GM13976 (cell line): ENCODE data around the gene GNAI1.

Experiments used
- DNase-seq: peaks from one replicate; pipeline ENCODE4 v3.0.0; 2012; ENCODE audit warnings: low spot score
- in situ Hi-C: fragments of 300-500 bp; cut with MboI; formaldehyde crosslinking; loops from one replicate; pipeline ENCODE4 v1.12.0; 2022; ENCODE audit warnings: low sequenced_read_pairs, mixed read lengths, inconsistent platforms; ENCODE audit not compliant: unreplicated experiment
- TF ChIP-seq, protein P1 (sequence below): IDR thresholded peaks from 2 replicates; pipeline ENCODE4 v1.5.1; 2012; ENCODE audit warnings: borderline replicate concordance, mild to moderate bottlenecking; ENCODE audit not compliant: insufficient read depth; ENCODE audit errors: extremely low read depth, missing control alignments, control extremely low read depth

GNAI1 gene

DNA sequence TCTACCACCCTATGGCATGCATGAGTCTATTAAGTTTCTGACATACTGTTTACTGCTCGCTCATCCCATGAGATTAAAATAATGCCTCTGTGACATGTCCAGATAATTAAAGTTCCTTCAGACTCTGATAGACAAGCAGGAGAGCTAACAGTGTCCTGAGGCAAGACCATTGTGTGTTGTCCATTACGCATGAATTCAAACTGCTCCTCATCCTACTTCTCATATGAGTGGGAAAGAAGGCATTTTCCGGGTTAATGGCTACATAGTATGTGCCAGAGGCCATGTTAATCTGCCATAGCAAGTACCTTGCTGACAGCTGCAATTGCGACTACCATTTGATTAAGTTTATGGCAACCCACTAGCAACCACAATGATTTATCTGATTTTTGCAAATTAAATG lies 113.3 kb downstream of the GNAI1 start:
- in situ Hi-C loops, result no loop called here
- no peak for DNase-seq
- TF ChIP-seq, protein P1, sequence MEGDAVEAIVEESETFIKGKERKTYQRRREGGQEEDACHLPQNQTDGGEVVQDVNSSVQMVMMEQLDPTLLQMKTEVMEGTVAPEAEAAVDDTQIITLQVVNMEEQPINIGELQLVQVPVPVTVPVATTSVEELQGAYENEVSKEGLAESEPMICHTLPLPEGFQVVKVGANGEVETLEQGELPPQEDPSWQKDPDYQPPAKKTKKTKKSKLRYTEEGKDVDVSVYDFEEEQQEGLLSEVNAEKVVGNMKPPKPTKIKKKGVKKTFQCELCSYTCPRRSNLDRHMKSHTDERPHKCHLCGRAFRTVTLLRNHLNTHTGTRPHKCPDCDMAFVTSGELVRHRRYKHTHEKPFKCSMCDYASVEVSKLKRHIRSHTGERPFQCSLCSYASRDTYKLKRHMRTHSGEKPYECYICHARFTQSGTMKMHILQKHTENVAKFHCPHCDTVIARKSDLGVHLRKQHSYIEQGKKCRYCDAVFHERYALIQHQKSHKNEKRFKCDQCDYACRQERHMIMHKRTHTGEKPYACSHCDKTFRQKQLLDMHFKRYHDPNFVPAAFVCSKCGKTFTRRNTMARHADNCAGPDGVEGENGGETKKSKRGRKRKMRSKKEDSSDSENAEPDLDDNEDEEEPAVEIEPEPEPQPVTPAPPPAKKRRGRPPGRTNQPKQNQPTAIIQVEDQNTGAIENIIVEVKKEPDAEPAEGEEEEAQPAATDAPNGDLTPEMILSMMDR, result no peak

DNA sequence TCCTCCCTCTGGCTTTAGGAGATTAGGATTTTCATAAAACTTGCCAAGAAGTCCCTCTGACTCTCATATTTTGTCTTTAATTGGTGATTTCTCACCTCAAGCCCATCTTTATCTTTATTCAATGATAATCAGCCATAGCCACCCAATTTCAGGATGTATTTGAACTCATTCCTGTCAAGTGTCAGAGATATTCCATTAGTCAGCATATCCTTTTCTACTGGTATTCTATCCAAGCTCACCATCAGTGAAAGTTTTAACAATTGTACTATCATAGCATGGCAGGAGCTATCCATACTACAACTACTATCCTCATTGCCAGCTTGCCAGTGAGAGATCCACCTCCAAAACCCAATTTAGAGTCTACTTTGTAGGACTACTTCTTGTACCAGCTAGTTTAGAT lies 114.6 kb downstream of the GNAI1 start:
- TF ChIP-seq, protein P1, result no peak
- in situ Hi-C loops, result no loop called here

DNA sequence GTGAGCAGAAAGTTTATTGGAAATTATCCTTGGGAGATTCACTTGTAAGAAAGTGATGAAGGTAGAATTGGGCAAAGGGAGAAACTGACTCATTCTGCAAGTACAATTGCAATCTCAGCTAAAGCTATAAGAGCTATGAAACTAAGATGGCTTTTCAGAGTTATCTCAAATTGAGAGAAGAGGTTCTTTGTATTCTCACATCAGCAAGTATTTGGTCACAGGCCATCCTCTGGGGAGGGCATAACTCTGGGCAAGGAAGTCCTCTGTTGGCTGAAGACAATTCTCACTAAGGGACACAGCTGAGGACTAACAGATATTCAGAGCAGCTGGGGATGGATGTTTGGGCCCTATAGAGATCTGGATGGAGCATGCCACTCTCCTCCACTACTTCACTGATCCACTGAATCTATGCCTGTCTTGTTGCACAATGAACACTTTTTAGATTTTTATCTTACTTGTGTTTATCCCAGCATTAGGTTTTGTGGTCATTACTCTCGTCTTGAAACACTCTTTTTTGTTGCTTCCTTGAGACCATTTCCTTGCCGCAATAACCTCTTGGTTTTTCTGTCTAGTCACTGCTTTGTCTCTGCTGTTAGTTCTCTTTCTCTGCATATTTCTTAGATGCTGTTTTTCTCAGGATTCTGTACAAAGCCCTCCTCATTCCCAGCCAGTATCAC lies 115.1 kb downstream of the GNAI1 start:
- in situ Hi-C loops, result no loop called here
- TF ChIP-seq, protein P1, result no peak
- DNase-seq, result no peak

More for the DNA sequence above, 114.6 kb downstream of the GNAI1 start:
- DNase-seq, result no peak

DNA sequence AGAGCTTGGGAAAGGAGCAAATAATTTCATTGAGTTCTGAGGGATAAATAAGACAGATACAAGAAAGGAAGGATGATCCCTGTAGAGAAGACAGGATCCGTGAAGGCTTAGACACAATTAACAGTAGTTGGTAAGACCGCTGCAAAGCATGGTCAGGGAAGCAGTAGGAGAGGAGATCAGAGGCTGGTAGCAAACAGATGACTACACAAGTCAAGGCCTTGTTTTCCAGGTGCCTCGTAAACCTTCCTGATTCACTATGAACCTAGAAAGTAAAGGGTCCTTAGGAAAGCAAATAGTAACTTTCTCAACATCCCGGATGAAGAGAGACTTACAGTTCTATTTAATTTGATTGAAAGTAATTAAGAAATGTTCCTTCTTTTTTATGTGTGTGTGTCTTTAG lies 118.6 kb downstream of the GNAI1 start:
- in situ Hi-C loops, result no loop called here
- no peak for DNase-seq
- TF ChIP-seq, protein P1, result no peak

DNA sequence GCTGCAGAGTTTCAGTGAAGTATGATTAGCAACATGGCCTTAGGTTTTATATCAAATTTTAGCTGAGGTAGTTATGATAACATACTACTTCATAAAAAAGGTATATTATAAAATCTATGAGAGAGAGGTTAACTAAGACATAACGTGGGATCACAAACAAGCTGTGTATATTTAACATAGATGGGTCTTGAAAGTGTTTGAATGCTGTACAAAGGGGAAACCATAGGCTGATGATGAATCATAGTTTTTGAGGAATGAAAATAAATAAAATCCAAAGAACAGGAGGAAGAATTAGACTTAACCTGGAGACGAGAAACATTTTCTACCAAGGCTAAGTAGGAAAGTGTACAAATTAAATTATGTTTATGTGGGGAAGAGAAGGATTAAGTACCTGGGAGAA lies 119.0 kb downstream of the GNAI1 start:
- DNase-seq, result no peak
- TF ChIP-seq, protein P1, result no peak
- in situ Hi-C loops, result no loop called here

DNA sequence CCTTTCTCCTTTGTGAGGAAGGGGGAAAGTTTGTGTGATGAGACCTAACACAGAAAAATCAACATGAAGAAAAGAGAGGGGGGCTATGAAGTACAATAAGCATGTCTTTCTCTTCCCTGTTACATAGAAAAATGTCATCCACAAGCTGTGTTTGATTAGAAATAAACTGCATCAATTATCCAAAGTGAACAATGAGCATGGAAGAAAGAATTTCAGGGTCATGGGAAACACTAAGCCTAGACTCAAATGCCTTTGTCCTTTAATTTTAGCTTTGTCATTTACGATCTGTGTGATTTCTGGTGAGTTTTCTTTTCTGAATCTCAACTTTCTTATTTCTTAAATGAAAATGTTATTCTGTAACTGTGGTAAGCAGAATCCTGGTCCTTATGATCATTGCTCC lies 121.0 kb downstream of the GNAI1 start:
- TF ChIP-seq, protein P1, result no peak
- in situ Hi-C loops, result no loop called here
- DNase-seq, result no peak
